Fibroblast of mammary gland (primary cell): ENCODE results near the gene TBX10.

Source experiments
- DNase-seq: peaks from one replicate; pipeline ENCODE4 v3.0.0-alpha.2; 2010; ENCODE audit warnings: low read depth
- H3K4me3 ChIP-seq: 2 replicates; pipeline ENCODE4 v1.5.1; 2011; ENCODE audit warnings: low read depth, mild to moderate bottlenecking, low read length, moderate library complexity; ENCODE audit not compliant: control insufficient read depth
- CTCF ChIP-seq: conservative IDR thresholded peaks from 2 replicates; pipeline ENCODE4 v1.5.1; 2011; ENCODE audit warnings: low read depth, low read length, inconsistent platforms; ENCODE audit not compliant: control insufficient read depth, insufficient read depth

TBX10 gene

GRCh38 chr11:67644042-67644441, 4.5 kb upstream of the TBX10 start:
- peak; percentile 35 for TF ChIP-seq CTCF
- no peak overlapping the region for H3K4me3 ChIP-seq
- peak; percentile 17 for DNase-seq

GRCh38 chr11:67642173-67643120, 2.9 kb upstream of the TBX10 start:
- H3K4me3 ChIP-seq = no peak overlapping the region
- DNase-seq = no peak
- TF ChIP-seq CTCF = no peak

- no peak for TF ChIP-seq CTCF
- no peak overlapping the region for H3K4me3 ChIP-seq
- DNase-seq = no peak
Observed at GRCh38 chr11:67641338-67642172, 2.0 kb upstream of the TBX10 start.

- TF ChIP-seq CTCF = no peak
- DNase-seq = no peak
- H3K4me3 ChIP-seq = no peak overlapping the region
Observed at GRCh38 chr11:67640758-67641337, 1.3 kb upstream of the TBX10 start.

- TF ChIP-seq CTCF = peak; percentile 67
- H3K4me3 ChIP-seq = no peak overlapping the region
- peak; percentile 63 for DNase-seq
Observed at GRCh38 chr11:67640021-67640757, 626 bp upstream of the TBX10 start.
